COLO668 (cell line): ENCODE measurements around the gene OTUD7B.
"Not testable (repeated sequence)": the region's sequence is repeated elsewhere in the genome, so short reads cannot be mapped to it uniquely, and the experiment has no call there.

Experiments
- DNase-seq: peaks from one replicate; lab custom pipeline; 2025; ENCODE audit not compliant: unreplicated experiment; lab: John Stamatoyannopoulos, UW

Gene OTUD7B

DNA sequence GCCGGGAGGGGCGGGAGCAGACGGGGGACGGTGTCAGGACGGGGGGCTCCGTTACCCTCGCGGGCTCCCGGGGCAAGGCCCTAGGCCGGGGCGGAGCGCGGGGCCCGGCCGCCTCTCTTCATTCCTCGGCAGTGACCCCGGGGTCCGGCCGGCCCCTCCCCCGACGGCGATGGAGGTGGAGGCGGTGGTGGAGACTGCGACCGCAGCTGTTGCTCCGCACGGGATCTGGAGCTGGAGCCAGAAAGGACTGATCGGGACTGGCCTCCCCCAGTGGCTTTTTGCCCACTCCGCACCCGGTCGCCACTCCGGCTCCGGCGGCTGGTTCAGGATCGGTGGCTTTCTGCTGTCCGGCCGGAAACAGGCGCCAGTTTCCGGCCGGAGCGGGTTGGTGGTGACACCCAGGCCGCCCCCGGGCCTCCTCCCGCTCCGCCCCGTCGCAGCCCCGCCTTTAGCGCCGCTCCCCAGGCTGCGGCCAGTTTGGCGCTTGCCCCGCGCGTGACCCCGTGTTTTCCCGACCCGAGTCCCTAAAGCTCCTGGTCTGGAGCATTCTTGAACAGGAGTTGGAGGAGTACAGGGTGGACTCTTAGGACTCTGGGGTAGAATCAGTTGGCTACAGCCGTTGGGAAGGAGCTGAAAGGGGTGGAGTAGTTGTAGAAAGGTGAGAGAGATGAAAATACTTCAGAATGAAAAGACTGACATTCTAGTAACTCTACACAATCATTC is at the start of gene OTUD7B:
Gene OTUD7B (minus strand): TSS at position 334 of the 723 bp plus-strand sequence. CDS start 33,216 bp downstream, outside the sequence.
- peak; percentile 96 for DNase-seq

DNA sequence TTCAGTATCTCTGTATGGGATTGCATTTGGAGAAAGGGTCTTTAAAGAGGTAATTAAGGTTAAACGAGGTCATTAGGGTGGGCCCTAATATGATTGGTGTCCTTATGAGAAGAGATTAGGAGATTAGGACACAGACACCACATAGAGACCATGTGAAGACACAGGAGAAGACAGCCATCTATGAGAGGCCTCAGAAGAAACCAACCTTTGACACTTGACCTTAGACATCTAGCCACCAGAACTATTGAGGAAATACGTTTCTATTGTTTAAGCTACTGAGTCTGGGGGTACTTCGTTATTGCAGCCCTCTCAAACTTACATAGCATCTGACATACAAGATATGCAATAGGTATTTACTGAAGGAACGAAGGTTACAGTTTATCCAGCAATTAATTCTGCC is 49.7 kb upstream of the OTUD7B start:
- no peak for DNase-seq

DNA sequence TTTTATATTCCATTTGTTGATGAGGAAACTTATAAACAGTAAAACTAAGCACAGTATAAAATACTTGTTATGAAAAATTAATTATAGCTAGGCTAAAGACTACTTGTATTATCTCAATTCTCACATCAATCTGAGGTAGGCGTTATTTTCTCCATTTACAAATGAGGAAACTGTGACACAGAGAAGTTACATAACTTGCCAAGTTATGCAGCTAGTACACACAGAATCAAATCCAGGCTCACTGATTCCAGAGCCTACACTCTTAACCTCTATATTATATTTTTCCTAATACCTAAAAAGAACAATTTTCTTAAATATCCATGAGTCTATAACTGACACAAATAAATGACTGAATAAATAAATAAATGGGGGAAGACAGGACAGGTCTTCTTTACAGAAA is 45.9 kb upstream of the OTUD7B start:
- DNase-seq, result no peak

DNA sequence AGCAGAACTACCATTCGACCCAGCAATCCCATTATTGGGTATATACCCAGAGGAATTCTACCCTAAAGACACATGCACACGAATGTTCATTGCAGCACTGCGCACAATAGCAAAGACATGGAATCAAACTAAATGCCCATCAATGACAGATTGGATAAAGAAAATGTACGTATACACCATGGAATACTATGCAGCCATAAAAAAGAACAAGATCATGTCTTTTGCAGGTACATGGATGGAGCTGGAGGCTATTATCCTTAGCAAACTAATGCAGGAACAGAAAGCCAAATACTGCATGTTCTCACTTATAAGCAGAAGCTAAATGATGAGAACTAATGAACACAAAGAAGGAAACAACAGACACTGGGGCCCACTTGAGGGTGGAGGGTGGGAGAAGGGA is 45.0 kb upstream of the OTUD7B start:
- not testable (repeated sequence) for DNase-seq

DNA sequence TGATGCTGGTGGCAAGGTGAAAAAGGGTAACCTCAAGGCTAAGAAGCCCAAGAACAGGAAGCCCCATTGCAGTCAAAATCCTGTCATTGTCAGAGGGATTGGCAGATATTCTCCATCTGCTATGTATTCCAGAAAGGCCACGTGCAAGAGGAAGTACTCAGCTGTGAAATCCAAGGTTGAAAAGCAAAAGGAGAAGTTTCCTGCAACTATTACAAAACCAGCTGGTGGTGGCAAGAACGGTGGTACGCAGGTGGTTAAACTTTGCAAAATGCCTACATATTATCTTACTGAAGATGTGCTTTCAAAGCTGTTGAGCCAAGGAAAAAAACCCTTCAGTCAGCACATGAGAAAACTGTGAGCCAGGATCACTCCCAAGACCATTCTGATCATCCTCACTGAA is 43.4 kb upstream of the OTUD7B start:
- DNase-seq, result no peak

DNA sequence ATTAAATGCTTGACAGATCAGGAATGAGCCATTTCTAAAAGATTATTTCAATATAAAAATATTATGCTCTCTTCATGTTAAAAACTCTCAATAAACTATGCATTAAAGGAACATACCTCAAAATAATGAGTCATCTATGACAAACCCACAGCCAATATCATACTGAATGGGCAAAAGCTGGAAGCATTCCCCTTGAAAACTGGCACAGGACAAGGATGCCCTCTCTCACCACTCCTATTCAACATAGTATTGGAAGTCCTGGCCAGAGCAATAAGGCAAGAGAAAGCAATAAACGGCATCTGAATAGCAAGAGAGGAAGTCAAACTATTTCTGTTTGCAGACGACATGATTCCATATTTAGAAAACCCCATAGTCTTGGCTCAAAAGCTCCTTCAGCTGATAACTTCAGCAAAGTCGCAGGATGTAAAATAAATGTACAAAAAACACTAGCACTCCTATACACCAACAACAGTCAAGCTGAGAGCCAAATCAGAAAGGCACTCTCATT is 41.4 kb upstream of the OTUD7B start:
- DNase-seq, result not testable (repeated sequence)

DNA sequence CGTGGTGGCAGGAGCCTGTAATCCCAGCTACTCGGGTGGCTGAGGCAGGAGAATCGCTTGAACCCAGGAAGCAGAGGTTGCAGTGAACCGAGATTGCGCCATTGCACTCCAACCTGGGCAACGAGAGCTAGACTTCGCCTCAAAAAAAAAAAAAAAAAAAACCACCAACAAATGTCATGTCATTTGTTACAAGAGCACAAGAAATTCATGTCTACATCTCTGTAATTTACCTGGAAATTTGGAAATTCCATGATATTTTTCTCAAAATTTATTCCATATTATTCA is 40.5 kb upstream of the OTUD7B start:
- no peak for DNase-seq

DNA sequence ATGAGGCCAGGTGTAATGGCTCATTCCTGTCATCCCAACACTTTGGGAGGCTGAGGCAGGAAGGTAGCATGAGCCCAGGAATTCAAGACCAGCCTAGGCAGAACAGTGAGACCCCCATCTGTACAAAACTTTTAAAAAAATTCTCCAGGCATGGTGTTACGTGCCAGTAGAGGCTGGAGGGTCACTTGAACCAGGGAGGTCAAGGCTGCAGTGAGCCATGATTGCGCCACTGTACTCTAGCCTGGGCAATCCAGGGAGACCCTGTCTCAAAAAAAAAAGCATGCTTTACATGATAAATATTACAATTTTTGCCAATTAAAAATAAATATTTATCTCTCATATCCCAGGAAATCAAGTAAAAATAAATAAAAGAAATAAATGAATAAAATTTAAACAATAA is 39.4 kb upstream of the OTUD7B start:
- no peak for DNase-seq

DNA sequence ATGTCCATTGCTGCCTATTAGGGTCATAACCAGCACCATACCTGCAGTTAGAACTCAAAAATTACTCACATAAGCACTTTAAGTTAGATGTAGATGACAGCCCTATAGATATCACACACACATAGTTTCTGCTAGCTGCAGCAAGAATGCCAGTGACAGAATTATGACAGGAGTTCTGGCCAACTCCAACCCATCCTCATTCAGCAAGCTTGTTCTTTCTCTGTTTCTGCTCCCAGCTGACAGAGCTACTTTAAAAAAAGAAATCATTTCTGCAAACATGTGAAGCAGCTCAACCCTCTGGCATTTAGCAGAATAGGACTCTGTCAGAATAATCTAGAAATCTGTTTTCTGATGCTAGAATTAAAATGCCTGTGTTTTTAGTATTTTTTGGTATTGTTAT is 23.8 kb upstream of the OTUD7B start:
- DNase-seq, result no peak

DNA sequence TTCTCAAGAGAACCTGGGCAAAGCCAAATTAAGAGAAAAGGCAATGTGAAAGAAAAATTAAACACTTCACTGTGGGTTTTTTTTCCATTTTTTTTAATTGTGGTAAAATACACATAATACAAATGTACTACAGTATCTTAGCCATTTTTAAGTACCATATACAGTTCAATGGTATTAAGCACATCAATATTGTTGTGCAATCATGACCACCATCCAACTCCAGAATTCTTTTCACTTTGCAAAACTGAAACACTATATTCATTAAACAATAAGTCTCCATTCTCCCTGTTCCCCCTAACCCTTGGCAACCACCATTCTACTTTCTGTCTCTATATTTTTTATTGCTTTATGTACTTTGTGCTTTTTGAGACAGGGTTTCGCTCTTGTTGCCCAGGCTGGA is 17.8 kb upstream of the OTUD7B start:
- DNase-seq, result no peak

DNA sequence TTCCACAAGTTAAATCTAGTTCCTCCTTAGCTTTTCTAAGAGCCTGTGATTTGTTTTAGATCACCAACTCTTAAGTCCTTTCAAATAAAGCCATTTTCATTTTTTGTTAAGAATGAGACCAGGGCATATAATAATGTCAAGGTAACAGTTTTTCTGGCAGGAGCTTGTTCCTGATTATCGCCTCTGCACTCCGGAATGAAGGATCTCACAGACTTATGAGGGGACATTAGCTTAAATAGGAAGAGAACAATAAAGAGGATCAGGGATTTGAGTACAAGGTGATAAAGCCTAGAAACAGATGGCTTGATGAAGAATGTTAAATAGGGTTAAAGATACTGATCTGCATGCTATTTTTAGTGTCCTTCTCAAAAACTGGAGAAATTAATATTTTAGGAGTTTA is 13.6 kb upstream of the OTUD7B start:
- no peak for DNase-seq

DNA sequence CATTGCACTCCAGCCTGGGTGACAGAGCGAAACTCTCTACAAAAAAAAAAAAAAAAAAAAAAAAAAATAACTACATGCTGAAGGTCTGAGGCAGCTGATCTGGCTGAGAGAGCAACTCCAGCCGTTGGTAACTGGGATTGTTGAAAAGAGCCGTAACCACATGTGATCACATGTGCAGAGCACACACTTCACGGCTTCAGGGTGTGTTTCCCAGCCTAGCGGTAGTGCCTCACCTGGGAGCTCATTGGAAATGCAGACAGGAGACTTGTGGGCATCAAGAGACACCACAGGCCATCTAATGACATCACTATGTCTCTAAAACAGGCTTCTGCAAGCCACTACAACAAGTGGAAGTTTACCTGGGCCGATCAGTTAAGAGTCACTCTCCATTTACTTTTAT is 11.8 kb upstream of the OTUD7B start:
- DNase-seq, result peak; percentile 33

DNA sequence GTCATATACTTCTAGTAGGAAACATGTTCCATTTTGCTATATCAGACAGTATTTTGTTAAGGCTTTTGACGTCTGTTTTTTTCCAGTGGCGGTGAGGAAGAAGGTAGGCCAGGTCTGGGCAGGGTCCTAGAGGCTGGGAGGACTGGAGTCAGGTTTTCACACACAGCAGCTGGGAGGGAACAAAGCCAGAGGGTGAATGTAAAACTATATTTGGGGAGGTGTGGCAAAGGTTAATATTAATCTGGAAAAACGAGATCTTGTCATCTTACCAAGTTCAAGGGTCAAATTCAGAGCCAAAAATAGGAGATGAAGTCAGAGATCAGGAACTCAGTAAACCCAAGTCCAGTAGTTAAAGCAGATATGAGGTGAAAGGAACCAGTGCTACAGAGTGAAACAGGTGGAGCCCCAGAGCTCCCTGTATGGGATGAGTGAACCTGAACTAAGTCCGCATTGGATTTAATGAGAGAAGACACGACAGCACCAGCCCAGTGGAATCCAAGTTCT is 10.7 kb upstream of the OTUD7B start:
- peak; percentile 25 for DNase-seq

DNA sequence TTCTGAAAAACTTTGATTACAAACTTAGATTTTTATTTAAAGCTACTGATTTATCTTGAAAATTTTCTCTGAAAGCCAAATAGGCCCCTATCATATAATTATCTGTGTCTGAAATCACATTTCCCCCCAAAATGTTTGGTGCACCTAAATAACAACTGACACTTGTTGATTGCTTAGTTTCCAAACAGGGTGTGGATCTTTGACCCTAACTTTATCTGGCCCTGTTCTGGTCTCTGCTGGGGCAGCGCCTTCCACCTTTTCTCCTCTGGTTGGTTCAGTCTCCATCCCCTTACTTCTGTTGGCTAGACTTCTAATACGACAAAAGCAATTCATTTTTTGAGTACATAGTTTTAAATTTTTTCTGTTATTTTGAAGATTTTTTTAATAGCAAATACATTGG is 10.2 kb upstream of the OTUD7B start:
- DNase-seq, result no peak

DNA sequence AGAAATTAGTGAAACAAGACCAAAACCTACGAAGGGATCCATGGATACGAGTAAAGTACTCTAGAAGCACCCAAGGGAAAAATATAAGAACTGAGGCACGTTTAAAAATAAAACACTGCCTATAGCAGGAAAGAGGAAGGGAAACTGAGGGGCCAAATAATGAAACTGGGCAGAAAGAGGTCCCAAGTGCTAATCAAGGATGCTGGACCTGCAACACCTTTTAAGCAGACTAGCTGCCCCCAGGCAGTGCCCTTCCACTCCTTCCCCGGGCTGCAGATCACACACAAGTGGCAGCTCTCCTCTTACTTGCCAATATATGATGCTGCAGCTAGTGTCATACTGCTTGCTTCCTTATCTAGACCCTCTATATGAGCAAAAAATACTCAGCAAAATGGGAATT is 7.6 kb upstream of the OTUD7B start:
- DNase-seq, result no peak

DNA sequence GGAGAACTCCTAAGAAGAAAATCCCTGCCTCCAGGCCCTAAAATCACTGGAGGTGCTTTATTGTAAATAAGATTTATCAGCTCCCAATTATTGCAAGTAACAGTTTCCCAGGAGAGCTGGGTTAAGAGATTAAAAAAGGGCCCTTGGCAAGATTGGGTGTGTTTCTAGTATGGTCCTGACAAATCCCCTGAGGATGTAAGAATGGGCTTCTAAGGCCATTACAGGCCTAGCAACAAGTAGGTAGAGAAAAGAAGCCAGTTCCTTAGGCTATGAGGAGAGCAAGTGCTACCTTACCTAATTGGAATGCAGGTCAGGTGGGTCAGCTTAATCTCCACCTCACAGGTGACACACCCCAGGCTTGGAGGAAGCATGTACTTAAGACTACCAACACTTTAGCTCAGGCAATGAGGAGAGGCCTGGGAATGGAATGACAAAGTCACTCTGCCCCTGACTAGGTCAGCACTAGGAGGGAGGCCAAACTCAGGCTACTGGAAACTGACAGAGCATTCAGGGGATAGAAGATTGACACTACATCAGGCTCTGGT is 6.8 kb upstream of the OTUD7B start:
- no peak for DNase-seq

DNA sequence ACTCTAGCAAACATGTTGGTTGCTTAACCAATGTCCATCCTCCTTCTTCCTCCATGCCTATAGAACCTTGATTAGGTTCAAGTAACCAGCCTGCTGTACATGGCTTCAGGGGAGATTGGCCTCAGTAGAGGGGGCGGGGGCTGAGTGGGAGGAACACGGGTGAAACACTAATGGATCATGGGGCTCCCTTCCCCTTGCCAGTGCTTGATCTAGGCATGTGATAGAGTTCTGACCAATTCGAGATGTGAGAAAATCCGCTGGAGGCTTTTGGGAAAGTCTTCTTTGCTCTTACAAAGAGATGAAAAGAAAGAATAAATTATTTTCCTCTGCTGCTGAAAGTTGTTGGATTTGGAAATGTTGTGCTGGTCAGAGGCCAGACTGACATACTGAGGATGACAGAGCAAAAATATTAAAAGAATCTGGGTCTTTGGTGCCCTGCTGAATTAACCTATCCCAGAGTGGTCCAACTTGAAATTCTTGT is 5.2 kb upstream of the OTUD7B start:
- no peak for DNase-seq

DNA sequence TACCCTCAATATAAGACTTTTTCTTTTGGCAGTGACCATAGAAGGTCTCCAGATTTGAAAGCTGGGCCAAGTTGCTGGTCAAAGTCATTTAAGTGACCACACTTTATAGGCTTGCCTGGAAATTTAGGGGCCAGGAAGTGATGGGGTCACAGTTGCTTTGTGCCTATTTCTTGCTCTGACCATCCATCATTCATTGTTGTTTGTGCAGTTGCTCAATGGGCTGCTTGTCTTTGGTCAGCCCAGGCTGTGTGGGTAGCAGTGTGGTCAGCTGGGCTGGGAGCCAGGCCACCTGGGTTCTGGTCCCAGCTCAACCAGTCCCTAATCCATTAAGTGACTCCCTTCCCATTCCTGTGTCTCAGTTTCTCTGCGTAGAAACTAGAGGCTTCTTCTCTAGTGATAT is 2.1 kb upstream of the OTUD7B start:
- DNase-seq, result no peak

DNA sequence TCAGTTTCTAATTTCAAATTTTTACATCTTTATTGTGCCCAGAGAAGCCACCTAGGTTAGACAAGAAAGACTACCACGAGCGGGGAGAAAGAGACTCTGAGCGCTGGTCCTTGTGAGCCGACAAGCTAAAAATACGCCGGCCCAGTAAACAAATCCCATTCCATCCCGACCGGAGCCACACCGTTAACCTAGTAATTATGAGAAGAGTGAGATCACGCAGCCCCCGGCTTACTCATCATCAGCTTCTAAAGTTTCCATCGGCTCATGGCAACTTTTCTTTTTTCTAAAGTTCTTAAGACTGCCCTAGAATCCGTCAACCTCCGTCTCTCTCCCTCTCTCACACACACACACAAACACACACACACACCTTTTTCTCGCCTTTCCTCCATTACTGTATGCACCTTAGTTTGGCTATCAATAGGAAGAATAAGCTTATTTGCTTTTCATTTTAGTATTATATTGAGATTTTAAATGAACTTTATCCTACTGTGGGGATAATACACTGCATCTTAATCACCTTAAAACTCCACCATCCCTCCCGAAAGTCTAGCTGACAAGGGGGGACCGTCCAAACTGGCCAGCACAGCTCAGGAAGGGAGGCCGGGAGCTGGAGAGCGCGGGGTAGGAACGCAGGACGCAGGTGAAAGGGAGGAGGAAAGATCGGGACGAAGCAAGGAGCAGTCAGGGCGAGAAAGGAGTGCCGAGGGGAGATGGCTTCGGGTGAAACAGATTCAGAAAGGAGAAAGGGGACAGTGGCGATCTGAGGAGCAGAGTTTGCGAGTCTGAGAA is 728 bp downstream of the OTUD7B start:
- peak; percentile 64 for DNase-seq

DNA sequence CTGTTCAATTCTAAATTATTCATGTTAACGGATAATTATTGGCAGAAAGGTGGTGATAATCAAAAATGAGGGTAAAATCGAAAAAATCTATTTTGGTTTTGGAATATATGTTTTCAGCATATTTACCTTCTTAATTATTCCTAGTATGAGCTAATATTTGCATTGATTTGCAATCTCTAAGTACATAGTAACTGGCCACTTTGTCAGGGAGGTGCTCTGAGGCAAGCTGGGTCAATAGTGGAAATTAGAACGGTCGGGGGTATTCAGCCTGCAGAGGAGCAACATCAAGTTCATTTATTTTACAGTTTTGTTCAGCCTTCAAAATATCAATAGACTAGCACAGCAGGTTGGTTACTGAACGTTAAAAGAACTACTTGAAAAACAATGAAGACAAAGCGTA is 1.8 kb downstream of the OTUD7B start:
- peak; percentile 36 for DNase-seq

DNA sequence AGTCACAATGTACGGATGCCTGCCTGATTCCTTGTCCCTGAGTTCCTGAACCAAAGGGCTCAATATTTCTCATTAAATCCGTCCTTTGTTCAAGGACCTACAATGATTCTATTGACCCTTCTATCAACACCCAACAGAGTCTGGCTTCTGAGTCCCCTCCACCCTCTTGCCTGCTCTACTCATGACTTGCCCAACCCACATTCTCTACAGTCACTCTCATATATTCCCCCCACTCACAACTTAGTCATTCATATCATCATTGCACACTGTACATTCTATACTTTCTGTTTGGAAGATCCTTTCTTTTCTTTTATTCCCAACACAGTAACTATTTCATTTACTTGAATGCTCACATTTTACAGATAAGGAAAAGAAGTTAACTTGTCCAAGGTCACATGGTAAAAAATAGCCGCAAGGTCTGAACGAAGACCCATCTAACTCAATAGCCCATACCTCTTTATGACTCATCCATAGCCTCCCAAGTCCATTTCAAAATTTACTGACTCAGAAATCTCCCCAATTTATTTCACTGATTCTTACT is 3.6 kb downstream of the OTUD7B start:
- no peak for DNase-seq

DNA sequence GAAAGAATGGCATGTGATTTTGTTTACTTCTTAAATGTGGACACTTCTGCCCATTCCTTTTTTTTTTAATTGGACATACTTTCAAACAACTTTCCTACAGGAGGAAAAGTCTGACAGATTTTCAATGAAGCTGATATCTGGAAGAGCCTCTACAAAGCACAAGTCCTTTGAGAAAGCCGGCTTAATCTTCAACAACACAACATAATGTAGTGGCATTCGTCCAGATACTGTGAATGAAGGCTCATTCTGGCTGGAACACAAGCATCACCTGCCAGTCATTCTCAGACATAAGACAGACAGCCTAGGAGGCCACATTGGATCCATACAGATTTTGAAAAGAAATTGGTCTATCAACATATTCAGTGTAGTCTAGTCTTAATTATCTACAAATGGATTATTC is 4.9 kb downstream of the OTUD7B start:
- DNase-seq, result no peak
